HG02938 (cell line): ENCODE measurements around the gene ZC3H11A.

Experiments used
- ATAC-seq: cut with Tn5 transposase; IDR thresholded peaks from one replicate; pipeline ENCODE4 v1.9.1; 2021; ENCODE audit warnings: mild to moderate bottlenecking, moderate library complexity; ENCODE audit not compliant: unreplicated experiment

Gene ZC3H11A

DNA sequence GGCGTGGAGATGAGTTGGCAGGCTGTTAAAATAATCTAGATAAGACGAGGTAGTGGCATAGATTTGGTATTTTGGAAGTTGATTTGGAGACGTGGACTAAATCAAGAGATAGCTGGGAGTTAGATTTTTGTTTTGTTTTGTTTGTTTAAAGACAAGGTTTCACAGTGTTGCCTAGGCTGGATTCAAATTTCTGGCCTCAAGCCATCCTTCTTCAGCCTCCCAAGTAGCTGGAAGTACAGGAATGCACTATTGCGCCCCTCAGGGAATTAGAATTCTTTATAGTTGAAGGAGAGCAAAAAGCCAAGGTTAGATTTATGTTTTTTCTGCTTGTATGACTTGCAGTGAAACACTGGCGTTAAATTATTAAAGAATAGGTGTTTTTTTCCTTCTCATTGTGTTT lies 43.7 kb downstream of the ZC3H11A start:
- ATAC-seq, result no peak

DNA sequence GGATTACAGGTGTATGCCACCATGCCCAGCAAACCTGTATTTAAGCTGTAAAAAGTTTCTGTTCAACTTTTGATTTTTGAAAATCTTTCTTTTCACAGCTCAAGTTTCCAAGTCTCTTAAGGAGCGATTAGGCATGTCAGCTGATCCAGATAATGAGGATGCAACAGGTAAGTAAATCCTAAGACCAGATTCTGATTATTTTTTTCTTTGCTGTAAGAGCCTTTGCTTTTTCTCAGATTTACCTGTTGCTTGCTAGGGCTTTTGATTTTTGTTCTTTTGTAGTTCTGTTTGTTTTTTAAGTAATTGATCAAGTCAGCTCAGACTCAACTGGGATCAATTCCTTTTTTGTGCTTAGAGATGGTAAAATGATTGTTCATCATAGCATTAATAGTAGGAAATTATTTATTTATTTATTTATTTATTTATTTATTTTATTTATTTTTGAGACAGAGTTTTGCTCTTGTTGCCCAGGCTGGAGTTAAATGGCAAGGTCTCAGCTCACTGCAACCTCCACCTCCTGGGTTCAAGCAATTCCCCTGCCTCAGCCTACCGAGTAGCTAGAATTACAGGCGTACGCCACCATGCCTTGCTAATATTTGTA lies 44.9 kb downstream of the ZC3H11A start:
- ATAC-seq, result no peak

DNA sequence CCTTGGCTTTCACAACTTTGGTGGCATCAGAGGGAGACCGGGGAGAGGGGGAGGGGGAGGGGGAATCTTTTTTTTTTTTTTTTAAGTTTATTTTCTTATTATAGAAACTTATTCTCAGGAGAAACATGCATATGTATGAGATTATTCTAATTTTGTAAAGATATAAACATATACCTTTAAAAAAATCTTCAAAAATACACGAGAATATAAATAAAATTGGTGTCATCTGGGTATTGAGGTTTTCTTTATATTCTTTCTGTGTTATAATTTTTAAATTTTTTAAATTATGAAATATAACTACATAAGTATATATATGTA lies 47.1 kb downstream of the ZC3H11A start:
- ATAC-seq, result no peak

DNA sequence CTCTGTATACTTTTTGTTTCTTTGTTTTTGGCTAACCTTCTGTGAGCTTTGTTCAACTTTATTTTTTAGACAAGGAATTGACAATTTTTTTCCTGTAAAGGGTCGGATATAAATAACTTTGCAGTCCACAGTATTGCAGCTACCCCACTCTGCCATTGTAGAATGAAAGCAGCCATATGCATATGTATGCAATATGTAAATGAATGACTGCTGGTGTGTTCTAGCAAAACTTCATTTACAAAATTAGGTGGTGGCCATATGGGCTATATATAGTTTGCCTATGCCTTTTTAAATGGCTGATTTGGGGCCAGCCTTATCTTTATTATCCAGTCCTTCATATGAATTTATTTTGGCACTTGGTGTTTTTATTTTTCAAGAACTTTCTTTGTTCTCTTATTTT lies 48.0 kb downstream of the ZC3H11A start:
- no peak for ATAC-seq
